Measurements from ENCODE around the gene MGLL.

The MGLL gene

DNA sequence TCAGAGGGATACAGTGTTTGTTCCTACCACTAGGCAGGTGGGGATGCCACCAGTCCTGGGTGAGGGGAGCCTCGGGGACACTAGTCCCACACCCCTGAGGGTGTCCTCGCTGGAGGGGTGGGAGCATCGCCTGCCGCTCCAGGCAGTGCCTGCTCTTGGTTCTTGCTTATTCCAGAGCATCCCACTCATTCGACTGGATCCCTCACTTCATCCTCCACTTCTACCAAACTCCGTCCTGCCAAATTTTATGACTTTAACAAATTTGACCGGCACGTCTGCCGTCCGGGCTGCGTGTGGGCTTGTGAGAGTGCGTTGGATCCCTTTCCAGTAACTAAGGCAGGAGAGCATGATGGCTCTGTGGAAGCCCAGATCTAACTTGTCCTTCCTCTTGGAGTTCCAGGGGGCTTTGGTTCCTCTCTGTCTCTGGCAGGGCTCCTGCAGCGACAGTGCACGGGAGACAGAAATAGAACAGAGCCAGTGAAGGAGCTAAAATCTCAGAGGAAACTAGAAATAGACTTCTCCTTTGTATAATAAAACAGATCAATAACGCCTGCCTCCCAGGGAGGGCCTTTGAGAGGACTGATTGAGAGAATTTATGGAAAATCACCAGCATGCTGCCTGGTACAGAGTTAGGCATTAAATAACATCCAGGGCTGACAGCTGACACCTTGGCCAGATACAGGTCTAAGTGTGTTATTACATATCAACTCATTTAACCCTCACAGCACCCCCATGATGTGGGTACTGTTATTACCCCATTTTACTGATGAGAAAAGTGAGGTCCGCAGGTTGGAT lies 34.5 kb downstream of the MGLL start:
- no peak for DNase-seq

DNA sequence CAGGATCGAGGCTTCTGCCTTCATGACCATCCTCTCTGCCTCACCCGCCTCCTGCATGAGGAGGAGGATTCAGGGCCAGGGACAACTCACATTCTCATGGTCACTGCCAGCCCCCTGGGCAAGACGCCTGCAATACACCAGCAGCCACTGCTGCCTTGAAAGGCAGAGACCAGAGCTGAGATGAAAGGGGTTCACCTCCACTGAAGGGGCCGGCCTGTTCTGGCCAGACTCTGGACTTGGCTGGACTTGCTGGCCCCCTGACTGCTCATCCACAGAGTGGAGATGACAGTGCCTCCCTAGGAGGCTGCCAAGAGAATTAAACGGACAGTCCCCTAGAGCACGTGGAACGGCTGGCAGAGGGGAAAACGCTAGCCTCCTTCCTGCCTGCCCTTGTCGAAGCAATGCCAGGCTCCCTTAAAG lies 35.2 kb downstream of the MGLL start:
- no peak for DNase-seq

DNA sequence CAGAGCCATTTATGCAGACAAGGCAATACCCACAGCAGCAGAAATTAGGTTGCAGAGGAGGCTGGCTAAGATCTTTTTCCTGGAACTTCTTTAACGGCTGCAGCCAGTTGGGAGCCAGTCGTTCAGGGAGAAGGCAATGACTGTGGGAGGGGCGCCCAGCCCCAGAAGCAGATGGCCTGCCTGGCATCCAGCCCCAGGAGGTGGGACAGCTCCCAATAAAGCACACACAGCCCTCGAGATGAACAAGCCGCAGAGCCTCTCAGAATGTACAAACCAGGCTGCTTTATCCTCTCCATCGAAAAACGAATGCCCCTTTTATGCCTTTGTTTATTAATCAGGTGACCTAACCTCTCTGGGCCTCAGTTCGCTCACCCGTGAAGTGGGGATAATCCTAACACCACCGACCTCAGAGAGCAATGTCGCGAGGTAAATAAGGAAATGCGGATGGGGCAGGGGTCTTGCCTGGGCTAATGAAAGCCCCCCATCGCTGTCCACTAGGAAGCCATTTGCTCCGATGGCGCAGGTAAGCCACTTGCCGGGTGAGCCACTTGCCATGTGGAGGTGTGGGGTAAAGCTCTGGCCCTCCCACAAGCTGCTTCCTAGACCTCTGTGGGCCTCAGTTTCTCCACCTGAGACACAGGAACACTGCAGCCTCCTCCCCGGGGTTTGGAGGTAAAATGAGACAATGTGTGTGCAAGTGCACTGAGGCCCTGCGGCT lies 35.8 kb downstream of the MGLL start:
- DNase-seq: no peak

DNA sequence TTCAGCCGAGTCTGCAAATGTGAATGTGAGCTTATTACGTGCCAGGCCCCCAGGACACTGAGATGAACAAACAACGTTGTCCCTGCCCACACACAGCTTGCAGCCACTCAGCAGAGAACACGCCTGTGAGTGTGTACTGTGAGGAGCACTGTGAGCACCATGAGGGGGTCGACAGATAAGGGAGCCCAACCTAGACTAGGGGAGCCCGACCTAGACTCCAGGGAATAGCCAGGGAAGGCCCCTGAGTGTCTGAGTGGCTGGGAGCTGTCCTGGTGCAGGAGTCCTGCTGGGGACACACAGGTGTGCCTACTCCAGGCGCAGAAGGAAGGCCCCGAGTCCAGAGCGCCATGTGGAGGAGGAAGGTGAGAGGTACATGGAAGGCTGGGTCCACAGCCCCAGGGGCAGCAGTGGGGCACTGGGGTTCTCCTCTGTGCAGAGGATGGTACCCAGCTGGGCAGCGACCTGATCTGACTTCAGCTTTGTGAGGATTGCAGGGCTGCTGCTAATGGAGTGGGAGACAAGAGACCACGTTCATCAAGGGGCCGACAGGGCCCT lies 36.5 kb downstream of the MGLL start:
- no peak for DNase-seq

DNA sequence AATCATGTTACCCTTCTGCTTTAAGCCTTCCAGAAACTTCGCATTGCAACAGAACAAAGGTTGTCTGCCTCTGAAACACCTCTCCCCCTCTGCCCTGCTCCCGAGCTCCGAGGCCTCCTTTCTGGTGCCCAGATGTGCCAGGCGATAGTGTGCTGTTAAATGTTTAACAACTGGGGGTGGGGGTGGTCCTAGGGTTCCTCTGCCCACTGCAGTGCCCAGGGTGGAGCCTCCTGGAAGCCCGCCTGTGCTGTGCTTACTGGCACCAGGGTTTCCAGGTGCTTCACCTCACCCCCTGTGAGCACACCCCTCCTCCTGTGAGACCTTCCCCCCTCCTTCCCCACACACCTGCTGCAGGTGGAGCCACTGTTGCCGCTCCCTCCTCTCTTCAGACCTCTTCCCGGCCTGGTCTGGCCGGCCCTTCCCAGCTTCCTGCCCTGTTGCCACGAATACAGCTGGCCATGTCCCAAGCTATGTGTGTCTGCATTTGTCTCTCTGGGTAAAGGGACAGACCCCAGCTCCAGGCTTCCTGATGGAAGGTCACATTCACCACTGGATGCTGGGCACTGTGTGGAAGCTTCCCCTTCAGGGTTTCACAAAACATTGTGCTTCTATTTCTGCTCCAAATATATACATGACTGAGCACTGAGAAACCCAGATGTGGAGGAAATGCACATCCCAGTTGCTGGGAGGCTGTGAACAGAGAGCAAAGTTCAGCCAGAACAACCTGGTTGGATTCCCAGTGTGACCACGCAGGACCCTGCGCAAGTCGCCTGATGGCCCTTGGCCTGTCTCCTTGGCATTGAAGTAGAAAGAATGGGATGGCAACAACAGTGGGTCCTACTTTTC lies 37.2 kb downstream of the MGLL start:
- no peak for DNase-seq

DNA sequence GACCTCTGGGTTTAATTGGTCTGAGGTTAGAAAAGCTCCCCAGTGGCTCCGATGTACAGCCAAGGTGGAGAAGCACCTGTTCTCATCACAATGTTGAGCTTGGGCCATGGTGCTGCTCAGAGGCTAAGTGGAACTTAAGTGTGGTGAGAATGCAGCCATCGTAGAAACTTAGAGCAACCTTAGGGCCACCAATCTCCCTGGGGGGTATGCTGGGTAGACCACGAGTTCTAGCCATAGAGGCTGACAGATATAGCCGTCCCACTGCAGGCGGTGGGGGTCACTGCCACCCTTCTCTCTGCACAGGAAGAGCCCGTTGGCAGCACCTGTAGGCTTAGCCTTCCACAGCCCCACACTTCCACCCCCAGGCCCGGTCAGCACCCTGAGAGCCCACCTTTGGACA lies 38.0 kb downstream of the MGLL start:
- no peak for DNase-seq

DNA sequence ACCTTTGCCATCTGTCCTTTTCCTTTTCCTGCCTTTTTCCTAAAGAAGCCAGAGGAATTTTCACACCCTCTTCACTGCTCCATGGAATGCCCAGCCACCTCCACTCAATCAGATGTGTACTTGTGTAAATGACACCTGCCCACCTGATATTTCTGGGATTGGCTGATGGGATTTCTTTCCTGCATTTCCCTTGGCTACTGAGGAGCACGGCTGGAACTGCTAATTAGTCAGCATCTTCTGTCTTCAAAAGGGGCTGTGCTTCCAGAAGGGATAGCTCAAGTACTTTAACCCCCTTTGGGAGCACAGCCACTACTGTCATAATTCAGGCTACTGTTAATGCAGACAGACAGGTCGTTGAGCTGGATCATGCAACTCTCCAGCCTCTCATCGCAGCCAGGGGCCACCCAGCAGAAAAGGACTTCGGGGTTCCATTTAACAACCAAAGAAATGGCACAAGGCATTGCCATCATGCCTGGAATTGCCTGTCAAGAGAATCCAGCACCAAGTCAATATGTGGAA lies 38.6 kb downstream of the MGLL start:
- DNase-seq: no peak

DNA sequence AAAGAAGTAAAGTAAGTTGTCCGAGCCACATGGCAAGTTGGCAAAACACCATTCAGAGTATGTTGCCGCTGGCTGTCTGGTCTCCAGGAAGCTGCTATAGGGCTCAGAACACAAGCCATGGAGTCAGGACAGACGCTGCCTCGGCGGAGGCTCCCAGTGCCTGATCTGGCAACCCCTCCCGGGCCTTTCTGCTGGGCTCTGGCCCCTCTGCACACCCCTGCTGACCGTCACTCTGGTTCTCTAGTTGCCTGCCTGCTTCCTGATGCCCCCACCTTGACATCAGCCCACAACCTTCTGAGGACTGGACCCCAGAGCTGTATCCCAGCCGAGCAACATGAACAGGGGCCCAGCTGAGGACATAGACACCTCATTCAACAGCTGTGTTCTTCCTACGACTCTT lies 39.1 kb downstream of the MGLL start:
- DNase-seq: no peak

DNA sequence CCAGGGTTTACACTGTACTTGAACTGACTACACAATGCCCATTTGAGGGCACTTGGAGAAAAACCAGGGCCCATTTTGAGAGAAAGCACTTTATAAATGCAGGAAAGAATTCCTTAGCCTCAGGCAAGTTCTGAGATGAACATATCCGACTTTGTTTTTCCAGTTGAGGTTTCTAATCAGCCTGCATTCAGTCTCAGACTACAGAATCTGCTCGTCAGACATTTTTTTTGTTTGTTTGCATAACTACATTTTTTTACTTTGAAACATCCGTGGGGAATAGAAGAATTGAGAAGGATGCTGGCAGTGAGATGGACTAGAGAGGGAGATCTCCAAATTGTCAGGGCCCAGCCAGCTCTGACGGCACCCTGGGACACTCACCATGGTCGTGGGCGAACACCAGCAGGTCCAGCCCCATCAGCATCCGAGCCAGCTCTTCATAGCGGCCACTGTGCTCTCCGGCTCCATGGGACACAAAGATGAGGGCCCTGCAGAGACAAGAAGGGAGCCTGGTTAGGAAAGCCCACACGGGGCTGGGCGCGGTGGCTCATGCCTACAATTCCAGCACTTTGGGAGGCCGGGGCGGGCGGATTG lies 40.8 kb downstream of the MGLL start:
- DNase-seq: no peak

DNA sequence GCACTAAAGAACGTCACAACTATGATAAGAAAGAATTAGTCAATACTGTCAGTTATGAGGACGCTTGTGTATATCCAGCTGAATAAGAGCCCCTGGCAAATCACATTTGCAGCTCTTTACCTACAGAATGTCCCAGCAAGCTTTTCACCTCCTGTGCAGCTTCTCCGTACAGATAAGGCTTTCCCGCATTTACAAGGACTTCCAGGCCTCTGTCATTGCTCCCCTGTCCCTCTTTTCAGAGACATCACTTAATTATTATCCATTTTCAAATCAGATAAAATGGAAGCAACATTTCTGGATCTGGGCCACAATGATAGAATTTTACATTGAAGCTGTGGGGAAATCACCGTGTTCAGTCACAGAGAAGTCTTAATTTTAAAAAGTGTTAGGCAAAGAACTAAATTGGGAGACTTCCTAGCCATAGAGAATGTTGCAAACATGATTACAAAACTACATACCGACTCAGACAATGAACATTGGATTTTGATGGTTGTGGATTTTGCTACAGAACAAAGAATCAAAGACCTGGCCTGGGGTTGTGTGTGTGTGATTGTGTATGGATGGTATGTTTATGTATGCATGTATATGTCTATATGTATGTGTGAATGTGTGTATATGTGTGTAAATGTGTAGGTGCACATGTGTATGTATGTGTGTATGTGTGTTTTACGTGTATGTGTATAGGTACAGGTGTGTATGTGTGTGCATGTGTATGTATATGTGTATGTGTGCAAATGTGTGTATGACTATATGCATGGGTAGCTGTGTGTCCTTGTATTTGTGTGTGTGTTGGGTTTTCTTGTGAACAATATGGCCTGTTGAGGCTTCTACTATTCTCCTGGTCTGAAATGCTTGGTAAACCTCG lies 41.5 kb downstream of the MGLL start:
- DNase-seq: no peak

DNA sequence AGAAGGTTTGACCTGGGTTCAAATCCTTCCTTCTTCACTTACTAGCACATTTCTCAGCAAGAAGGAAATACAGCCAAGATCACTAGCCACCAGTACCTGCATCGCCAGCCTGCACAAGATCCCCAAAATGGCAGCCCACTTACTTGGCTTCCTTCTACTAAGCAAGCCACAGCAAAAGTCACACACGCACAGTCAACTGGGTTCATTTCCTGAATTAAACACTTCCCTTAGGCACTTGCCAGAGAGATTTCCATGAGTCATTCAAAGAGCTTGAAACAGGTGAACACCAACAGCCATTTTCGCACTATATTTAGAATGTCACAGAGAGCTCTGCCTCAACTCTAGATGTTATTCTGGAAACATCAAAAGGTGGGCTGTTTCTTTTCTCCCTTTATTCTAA lies 42.6 kb downstream of the MGLL start:
- no peak for DNase-seq

DNA sequence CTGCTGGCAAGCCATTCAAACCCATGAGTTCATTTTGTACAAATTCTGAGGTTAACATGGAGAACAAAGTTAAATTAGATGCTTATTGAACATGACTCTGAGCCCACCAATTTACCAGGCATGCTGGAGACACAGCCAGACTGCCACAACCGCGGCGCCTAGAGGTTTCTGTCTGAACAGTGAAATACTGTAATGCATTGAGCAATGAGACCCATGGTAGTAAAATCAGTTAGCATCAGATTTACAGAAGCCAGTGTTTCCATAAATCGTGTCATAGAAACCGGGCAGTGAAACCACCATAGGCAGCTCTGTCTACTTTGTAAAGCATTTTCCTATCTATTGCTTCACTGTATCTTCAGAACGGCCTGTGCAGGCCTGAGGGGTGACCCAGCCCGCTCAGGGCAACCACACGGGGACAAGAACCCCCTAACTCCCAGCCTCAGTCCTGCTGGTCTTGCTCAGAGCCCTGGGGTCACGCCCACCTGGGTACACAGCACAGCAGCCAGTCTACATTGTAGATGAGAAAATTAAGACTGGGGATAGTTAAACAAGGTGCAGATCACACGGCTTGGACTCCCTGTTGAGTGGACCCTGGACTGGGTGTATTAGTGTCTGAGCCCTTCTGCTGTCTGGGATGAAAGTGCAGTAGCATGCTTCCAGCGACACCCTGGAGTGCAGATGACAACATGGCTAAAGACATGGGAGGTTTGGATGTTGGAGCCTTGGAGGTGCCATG lies 44.2 kb downstream of the MGLL start:
- no peak for DNase-seq

DNA sequence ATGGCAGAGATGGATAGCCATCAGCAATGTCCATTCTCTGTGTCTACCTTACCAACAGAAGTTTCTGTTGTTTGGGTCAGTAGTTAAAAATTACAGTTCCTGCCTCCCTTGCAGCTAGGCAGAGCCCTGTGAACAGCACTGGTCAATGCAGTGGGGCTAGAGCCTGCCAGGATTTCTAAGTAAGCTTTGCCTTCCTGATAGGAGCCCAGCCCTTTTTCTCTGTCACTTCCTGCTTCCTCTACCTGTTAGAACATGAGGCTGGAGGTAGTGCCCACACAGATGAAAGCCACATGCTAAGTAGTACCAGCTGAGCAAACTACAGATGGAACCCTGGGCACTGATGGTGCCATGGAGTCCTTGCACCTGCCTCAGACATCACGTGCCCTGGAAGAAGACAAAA lies 45.0 kb downstream of the MGLL start:
- no peak for DNase-seq

DNA sequence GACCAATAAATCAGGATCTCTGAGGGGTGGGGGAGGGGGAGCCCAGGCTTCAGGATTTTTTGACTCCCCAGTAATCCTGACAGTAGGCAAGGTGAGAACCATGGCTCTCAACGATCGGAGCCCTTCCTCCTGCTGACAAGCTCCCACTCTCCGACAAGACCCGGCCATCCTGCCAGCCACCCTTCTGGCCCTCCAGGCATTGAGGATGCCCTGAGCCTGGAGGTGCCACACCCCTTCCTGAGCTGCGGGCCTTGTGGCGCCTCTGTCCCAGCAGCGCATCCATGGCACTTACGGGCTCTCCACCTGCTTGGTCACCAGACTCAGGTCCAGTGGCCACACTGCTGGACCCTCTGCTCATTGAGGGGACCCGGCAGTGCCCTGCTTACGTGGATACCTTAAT lies 46.0 kb downstream of the MGLL start:
- DNase-seq: no peak

DNA sequence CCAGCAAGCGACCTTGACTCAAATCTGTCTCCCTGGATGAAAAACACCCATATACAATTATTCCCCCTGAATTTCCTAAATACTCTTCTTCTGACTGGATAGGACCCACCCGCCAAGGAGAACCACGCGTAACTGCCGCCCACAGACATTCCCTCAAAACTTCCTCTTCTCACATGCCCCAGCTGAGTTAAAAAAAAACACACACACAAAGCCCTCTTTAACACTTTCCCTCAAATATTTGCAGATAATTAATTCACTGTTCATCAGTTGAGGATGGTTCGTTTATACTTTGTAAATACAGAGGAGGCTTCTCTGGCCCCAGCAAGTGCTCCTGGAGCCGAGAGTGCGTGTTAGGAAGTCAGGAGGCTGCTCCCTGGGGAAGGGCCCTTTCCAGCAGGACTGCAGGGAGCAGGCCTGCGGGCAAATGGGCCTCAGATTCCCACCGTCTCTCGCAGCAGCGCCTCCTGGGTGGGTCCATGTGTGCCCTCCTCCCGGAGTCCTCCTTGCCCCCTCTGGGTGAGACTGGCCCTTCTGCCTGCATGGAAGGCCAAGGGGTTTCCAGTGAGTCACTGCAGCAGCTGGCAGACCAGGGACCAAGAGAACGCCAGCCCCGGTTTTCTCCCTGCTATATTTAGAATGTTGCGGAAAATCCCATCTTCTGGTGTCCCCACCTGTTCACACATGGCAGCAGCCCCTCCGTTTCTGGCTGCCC lies 46.8 kb downstream of the MGLL start:
- peak; percentile 66 for DNase-seq

DNA sequence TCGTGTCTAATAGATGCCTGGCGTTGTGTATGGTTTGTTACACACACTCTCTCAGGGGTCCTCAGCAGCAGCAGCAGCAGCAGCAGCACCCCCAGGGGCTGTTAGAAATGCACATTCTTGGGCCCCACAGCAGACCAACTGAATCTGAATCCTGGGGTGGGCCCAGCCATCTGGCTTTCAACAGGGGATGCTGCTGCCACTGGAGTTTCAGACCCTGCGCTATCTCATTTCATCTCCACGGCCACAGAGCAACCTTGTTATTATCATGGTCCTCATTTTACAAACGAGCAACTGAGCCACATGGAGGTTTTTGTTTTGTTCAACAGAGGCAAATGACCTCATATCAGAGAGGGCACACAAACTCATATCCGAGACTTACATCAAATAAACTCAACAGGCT lies 47.7 kb downstream of the MGLL start:
- DNase-seq: no peak

DNA sequence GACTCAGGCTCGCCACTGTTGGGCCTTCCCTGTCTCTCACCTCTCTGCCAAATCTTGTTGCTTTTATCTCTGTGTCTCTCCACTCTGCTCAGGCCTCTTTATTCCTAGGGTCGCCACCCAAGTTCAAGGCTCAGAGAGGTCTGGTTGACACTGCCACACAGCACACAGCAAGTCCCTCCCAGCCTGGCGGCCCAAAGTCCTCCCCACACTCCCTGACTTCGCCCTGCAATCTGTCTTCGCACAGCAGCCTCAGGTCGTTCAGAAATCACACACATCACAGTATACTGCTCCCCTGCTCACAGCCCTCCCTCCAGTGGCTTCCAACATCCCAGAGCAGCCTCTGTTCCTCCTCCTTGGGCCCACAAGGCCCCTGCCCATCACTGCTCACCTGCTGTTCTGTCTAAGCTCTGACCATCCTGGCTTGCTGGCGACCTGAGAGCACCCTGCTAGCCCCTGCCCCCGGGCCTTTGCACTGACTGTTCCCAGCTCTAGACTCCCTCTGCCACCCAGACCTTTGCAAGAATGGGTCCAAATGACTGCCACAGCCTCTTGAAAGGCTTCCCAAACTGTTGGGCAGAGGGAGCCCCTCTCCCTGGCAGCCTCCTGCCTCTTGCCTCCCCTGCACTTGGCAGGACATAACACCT lies 48.4 kb downstream of the MGLL start:
- no peak for DNase-seq

DNA sequence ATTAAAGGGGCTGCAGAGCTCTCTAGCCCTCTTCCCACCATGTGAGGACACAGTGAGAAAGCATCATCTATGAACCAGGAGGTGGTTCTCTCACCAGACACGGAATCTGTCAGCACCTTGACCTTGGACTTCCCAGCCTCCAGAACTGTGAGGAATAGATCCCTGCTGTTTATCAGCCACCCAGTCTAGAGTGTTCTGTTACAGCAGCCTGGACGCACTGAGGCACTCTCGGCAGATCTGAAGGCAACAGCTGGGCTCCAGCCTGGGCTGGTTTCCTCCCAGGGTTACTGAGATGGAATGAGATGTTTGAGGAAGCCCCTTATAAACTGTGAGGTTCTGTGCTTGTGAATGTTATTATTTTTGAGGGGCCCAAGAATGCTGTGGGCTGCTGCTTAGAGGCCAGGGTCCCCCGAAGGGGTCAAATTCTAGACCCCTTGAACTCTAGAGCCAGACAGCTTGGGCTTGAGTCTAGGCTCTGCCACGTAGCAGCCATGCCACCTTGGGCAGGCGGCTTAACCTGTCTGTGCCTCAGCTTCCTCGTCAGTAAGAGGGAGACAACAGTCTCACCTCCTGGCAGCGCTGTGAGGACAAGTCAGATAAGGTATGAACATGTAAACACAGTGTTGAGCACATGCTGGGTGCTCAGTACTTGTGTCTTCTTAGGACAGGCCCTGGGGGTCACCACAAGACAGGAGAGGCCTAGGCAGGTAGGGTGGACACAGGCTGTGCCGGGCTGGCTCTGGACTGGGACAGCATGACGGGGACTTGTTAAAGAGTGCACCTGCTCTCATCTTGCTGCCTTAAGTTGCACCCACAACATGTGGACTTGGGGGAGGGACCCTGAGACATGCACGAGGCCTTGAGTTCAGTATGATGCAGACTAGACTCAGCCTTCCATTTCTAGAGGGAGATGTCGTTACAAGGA lies 49.2 kb downstream of the MGLL start:
- no peak for DNase-seq

DNA sequence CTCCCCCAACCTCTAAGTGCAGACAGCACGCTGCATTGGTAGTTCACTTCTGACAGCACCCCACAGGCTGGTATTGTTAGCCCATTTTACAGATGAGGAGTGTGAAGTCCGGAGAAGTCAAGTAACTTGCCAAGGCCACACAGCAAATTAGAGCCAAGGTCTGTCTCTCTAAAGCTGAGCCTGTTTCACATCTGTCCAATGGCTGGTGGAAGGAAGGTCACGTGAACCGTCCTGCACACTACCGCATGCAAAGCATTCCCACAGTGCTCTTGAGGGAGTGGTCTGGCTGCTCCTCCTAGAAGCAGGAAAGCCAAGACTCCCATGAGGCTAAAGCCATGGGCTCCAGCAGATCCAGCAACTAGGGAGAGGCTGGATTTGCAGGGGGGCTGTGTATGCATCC lies 50.0 kb downstream of the MGLL start:
- DNase-seq: no peak
